Stimulated activated CD8-positive, alpha-beta memory T cell treated with anti-CD3 and anti-CD28 coated beads, Interleukin-4, amount 100 ng/mL, for 1 hour (primary cell): ENCODE measurements around the gene HRH2.
"Not testable (repeated sequence)": the region's sequence is repeated elsewhere in the genome, so short reads cannot be mapped to it uniquely, and the experiment has no call there.

Experiments used
- DNase-seq, 2 donors: peaks; one replicate each; pipeline ENCODE4 v3.0.0-alpha.2; 2020; ENCODE audit warnings: low read depth in 2 of 2, low spot score in 1 of 2

Gene HRH2

DNA sequence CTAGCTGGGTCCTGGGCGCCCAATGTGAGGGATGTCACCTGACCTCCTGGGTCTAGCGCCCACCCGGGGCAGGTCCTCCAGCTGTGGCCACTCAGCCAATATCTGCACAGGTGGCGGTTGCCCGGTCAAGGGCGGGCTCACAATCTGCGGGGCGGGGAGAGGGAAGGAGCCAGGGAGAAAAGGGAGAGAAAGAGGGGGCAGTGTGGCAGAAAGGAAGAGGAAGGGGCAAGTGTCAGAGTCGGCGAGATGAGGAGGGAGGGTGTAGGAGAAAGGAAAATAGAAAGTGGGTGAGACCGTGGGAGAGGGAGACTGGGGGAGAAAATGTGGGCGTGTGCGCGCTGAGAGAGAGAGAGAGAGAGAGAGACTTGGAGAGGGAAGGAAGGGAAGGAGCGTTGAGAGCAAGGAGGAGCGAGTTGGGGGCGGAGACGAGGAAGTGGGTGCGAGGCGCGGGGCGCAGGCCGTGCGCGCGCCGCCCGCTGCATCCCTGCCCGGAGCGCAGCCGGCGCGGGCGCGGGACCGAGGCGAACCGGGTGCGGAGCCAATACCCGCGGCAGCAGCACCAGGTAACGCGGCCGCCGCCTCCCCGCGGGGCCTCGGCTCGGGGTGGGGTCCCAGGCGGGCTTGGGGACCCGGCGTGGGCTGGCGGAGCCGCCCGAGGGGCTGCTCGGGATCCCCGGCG lies at the start of gene HRH2:
Gene HRH2, plus strand, starts transcription at position 479 of the 679 bp plus-strand sequence. CDS start 25,163 bp downstream, outside the sequence.
- no peak for DNase-seq

DNA sequence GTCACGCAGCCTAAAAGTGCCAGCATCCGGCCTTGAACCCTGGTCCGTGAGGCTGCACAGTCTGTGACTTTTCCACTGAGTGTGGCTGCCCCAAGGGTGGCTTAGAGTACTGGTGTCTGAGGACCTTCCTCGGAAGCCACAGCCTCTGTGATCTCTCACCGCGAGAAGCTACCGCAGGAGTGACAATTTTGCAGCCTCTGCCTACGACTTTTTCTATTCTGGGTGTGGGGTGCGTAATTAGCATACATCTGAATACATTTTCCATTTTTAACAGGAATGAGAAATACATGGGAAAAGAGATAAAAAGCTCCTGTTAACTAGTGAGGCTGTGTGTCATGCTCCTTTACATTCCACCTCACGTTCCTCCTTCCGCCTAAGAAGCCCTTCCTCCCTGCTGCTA lies 48.3 kb upstream of the HRH2 start:
- DNase-seq, result no peak

GRCh38 chr5:175610381-175610780 lies 47.5 kb upstream of the HRH2 start:
- DNase-seq, result no peak

DNA sequence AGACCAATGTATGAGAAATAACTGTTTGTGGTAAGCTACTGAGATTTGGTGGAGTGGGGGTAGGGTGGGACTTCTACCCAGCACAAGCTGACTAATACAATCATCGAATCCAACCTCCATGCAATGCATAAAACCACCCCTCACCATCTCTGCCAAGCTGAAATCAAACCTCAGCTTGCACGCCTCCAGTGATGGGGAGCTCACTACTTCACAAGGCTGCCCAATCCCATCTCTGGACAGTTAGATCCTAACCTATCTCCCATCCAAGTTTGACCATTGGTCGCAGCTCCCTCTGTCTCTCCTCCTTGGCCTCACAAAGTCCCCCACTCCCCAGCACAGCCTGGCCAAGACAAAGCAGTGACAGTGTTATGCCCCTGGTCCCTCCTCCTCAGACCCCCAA lies 47.0 kb upstream of the HRH2 start:
- DNase-seq, result no peak

- no peak for DNase-seq
These were observed 43.6 kb upstream of the HRH2 start for GRCh38 chr5:175614223-175614815.

DNA sequence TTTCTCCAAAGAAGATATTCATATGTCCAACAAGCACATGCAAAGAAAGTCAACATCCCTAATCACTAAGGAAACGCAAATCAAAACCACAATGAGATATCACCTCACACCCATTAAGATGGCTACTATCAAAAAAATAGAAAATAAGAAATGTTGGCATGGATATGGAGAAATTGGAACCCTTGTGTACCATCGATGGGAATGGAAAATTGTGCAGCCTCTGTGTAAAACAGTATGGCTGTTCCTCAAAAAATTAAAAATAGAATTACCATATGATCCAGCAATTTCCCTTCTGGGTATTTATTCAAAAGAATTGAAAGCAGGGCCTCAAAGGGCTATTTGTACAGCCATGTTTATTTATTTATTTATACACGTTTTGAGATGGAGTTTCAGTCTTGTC lies 43.0 kb upstream of the HRH2 start:
- DNase-seq, result no peak

DNA sequence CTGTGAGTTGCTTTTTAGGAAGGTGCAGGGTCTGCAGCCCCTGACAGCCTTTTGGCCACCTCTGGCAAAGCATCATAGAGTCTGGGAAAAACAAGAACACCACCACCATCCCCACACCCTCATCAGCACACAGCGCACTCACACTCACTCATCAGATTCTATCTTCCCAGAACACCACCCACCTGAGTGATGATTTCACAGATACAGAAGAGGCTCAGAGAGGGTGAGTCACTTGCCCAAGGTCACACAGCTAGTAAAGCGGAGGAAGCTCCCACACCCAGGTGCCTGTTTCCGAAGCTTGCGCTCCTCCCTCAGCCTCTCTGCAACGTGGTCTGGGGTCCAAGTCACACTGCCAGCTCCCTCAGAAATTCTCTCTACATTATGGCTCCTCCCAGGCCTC lies 41.8 kb upstream of the HRH2 start:
- no peak for DNase-seq

GRCh38 chr5:175616527-175616926 lies 41.3 kb upstream of the HRH2 start:
- not testable (repeated sequence) for DNase-seq

DNA sequence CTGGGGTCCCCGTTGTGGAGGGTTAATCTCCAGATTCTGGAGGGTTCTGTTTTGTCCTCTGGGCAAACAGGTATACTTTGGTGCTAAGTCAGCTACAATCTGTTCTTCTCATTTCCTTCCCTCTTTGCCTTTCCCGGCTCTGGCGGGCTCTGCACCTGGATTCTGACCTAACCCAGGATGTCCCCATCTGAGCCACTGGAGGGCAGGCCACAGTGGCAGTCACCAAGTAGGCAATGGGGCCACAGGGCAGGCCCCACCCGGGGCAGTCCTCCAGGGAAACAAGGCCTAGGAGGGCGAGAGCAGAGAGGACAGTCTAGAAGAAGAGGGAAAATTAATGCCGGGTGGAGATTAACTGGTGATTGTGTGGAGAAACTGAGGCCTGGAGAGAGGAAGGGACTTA lies 40.4 kb upstream of the HRH2 start:
- no peak for DNase-seq

DNA sequence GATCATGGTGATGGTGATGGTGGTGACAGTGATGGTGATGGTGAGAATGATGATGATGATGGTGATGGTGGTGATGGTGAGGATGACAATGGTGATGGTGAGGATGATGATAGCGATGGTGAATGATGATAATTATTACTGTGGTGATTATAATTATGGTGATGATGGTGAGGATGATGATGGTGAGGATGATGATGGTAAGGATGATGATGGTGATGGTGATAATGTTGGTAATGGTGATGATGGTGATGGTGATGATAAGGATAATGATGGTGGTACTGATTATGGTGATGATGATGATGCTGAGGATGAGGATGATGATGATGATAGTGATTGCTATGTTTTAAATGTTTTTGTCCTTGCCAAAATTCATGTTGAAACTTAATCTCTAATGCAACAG lies 37.3 kb upstream of the HRH2 start:
- no peak for DNase-seq

DNA sequence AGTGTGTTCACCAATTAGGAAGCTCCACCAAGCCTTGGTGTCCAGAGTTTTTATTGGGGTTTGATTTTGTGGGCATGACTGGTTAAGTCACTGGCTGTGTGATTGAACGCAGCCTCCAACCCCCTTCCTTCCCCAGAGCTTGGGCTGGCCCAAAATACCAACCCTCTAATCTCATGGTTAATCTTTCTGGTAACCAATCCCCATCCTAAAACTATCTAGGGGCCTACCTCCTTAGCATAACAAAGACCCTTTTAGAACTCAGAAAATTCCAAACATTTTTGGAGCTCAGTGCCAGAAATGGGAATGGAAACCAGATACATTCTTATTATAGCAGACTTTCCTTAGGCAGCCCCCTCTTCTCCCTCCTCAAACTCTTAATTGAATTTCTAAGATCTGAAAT lies 35.9 kb upstream of the HRH2 start:
- DNase-seq, result no peak

DNA sequence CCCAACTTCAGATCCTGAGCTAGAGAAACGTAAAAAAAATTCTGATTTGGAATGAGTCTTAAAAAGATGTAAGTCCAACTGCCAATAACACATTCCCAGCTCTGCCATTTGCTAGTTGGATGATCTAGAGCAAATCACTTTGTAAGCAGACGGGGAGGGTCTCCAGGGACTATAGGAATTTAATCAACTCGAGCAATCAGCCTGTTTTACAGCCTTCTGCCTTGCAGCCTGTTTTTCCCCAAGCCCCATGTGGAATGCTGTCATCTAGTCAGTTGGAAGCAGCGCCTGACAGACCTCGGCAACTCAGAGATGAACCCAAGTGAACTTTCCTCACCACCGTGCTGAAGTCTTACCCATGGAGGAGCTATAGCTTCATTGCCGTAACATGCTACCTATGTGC lies 34.8 kb upstream of the HRH2 start:
- DNase-seq, result no peak

GRCh38 chr5:175624316-175624715 lies 33.6 kb upstream of the HRH2 start:
- DNase-seq, result no peak

DNA sequence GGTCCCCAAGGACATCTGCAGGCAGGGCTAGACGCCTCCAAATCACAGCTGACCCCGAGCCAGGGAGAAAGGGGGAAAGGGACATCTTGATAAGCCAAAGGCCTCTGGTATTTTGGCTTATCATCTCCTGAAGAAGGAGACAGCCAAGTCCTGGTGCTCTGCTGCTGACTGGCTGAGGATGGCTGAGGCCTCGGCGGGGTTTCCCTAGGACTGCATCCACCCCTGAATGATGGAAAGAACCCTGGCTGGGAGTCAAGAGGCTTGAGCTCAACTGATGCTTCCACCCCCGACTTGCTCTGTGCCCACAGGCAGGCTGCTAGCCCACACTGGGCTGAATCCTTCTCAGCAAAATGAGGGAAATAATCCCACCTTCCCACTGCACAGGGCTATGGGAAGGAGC lies 30.9 kb upstream of the HRH2 start:
- no peak for DNase-seq

DNA sequence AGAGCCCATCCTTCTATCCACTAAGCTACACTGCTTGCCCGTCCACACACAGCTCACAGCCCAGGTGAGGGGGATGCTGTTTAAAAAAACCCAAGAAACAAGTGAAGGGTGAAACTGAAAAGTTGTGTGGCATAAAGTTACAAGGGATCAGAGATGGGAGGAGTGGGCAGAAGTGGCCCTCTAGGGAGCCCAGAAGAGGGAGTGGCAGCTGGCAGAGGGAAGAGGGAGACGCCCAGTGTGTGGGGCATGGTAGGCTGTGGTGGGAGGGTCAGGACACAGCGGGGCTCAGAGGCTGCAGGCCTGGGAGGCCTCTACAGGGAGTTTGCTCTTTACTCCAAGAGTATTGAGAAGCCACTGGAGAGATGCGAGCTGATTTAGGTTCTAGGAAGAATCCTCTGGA lies 30.1 kb upstream of the HRH2 start:
- no peak for DNase-seq

- no peak for DNase-seq
These were observed 29.2 kb upstream of the HRH2 start for GRCh38 chr5:175628668-175629067.

DNA sequence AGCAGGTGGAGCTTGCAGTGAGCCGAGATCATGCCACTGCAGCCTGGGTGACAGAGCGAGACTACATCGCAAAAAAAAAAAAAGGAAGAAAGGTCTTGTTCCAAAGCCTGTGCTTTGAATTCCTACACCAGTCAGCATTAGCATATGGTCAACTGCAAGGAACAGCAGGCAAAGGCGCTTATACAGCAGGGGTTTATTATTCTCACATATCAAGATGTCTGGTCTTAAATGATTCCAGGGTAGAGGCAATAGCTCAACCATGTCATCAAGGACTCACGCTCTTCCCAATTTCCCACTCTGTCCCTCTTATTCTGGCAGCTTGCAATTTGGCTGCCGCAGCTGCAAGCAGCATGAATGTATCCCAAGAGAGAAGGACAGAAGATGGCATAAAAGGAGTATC lies 28.6 kb upstream of the HRH2 start:
- DNase-seq, result no peak

DNA sequence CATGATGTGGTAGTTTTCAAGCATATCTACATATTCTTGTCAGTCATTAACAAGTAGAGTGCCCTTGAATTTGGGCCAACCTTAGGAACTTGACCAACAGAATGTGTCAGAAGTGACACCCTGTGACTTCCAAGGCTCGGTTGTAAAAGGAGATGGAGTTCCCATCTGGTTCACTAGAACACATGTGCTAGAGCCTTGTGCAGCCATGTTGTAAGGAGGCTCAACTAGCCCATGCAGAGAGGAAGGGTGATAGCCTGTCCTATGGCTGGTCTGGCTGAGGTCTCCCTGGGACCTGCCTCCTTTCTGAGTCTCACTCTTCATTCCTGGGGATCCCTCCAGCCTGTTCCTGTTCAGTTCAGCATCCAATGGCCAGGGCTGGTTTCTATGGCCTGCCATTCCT lies 28.1 kb upstream of the HRH2 start:
- DNase-seq, result no peak

DNA sequence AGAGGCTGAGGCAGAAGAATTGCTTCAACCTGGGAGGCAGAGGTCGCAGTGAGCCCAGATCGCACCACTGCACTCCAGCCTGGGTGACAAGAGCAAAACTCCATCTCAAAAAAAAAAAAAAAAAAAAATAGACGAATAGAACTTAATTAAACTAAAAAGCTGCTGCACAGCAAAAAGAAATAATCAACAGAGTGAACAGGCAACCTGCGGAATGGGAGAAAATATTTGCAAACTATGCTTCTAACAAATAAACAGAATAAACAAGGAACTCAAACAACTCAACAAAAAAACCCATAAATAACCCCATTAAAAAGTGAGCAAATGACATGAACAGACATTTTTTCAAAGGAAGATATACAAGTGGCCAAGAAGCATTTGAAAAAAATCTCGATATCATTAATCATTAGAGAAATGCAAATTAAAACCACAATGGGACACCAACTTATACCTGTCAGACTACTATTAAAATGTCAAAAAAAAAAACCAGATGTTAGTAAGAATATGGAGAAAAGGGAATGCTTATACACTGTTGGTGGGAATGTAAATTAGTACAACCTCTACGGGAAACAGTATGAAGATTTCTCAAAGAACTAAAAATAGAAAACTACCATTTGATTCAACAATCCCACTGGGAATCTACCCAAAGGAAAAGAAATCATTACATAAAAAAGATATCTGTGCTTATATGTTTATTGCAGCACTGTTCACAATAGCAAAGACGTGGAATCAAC lies 21.9 kb upstream of the HRH2 start:
- DNase-seq, result no peak

DNA sequence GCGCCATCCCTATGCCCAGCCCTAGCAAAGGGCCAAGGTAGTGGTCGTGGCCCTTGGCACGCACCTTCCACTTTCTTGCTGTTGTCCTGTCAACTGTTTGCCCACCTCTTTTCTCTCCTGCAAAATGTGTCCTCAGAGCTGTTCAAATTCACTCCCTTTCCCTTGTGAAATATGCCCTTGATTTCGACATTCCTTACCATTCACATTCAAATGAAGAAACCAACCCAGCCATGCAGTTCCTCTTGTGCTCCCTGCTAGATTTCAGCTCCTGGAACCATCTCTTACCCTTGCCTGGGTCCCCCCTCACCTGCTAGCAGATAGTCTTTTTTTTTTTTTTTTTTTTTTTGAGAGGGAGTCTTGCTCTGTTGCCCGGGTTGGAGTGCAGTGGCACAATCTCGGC lies 19.6 kb upstream of the HRH2 start:
- DNase-seq, result no peak

DNA sequence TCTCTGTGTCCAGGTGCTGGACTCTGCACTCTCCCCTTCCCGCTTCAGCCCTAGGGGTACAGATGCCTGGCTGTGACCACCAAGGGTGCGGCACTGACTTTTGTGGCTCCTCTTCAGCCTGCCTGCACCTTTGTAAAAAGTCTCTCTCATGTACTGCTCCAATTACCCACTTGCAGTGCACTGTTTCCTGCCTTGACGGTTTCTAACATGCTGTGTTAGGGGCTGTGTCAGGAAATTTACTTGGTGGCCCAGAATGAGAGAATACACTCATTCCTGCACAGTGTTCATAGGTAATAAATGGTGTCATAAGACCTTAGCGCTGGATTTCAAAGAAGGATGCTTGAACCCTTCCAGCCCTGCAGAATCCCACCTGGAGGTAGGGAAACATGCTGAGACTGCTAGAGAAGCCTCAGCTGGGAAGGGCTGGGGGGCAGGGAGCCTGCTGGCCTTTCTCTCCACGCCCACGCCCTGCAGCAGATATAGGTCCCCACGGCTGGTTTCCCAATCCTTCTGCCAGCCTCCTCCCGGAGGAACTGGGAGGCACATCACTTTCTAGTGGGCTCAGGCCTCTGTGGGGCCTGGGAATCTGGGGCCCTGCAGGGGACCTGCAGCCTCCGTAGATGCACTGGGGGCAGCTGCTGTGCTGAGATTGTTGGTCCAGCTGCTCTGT lies 17.6 kb upstream of the HRH2 start:
- no peak for DNase-seq

DNA sequence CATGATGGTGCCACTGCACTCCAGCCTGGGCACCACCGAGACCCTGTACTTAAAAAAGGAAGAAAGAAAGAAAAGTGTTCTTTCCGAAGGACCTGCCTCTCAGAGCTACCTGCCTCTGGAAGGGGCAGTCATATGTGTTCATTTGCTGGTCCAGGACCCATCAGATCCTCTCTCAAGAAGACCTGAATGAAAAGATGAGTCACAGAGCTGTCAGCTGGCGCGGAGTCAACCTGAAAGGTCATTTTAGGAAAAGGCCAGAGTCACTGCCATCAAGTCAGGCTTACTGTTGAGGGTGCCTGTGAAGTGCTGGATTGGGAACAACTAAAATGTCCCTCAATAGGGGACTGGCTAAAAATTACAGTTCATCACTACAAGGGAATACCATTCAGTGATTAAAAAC lies 14.9 kb upstream of the HRH2 start:
- DNase-seq, result no peak
